Measurements from ENCODE around the gene AKR7A3. TPM values are rescaled to one million over a fixed set of nuclear protein-coding genes. Genes with fewer than 3 reads are reported as not detected.

The AKR7A3 gene
- total and polyA plus RNA-seq, 10 of the 15 experiments (the other 5 are each of a cell fraction or from before 2014, with no cell fraction given): 0.10 to 1.1 (median 0.25) TPM; not detected in 2

DNA sequence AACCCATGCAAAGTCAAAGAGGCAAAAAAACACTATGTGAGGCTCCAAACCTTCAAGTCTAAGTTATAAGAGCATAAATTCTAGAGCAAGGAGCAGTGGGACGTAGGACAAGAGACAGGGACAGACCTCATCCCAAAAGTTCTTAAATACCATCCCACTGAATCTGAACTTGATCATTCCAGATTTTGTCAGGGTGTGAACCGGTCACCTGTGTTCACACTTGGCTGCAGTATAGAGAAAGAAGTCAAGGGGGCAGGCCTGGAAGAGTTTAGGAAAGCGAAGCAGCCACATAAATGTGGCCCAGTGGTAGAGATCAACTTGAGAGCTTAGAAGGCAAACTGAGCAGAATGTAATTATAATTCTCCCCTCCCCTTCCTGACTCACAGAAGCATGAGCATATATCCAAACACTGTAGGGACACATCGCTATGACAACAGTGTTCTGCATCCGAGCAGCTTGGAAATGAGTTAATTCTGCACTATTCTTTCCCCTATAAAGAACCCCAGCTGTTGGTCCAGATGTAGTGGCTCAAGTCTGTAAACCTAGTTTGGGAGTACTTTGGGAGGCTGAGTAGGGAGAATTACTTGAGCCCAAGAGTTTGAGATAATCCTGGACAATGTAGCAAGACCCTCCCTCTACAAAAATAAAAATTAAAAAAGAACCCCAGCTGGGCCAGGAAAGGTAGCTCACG lies 20.7 kb upstream of the AKR7A3 start (continued):
- no peak for TF ChIP-seq ZBTB4 (CRISPR knock-in tag; IDR thresholded peaks at IDR 0.05)
- no peak for TF ChIP-seq IRF3 (IDR thresholded peaks at IDR 0.05)

DNA sequence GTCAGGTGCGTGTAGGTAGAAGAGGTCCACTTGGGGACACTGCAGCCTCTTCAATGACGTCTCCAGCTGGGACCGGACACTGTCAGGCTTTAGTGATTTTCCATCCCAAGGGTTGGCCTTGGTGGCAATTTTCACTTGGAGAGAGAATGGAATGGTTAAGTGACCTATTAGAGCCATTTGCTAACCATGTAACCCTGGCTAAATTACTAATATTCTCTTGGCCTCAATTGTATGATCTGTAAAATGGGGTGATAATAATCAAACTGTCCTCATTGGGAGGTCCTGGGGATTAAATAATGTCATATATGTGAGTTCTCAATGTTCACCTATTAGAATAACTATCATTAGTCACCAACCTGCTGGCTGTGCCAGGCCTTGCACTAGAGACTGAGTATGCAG lies 19.9 kb upstream of the AKR7A3 start:
- Histone ChIP-seq H3K4me3 (no peak overlapping the region), H4K20me1 (ENCODE audit: control insufficient read depth, insufficient read depth) (no peaks in the 10 kb centered on the region; the same call in 1 of the 2 replicates), H3K27me3 (replicated peaks in 1 of 2; ENCODE audit: control insufficient read depth in 2 of 2, insufficient read depth in 2 of 2, low read length in 1 of 2) (no peaks in the 10 kb centered on the region), H3K4me2 (ENCODE audit: control insufficient read depth, insufficient read depth) (no peak overlapping the region), H3K9me3 (replicated peaks; ENCODE audit: control insufficient read depth, insufficient read depth, low read length) (no peaks in the 10 kb centered on the region), H3K9ac (ENCODE audit: control insufficient read depth, insufficient read depth, low read length) (no peak overlapping the region), H3K79me2 (ENCODE audit: control insufficient read depth, insufficient read depth, low read length) (peaks cover 19% of the 10 kb centered on the region), H3K4me1 (ENCODE audit: control insufficient read depth, insufficient read depth, low read length) (peaks cover 9% of the 10 kb centered on the region), H2AFZ (ENCODE audit: control insufficient read depth, low read depth, low read length) (no peak overlapping the region), H3K27ac (ENCODE audit: control insufficient read depth, insufficient read depth) (no peak overlapping the region), H3K36me3 (ENCODE audit: control insufficient read depth in 2 of 2, insufficient read depth in 2 of 2, low read length in 1 of 2) (peaks cover 0 to 8% of the 10 kb centered on the region in 2 experiments; a peak in 2 of 4 replicates)
- 81% methylated on average over 3 of the region's 3 CpGs for WGBS (ENCODE audit: insufficient coverage, insufficient replicate concordance, low lambda C conversion rate, missing lambda C conversion rate)
- no peak for DNase-seq (ENCODE audit: low read depth, low spot score)
- no peak for TF ChIP-seq EED (IDR thresholded peaks at IDR 0.05; ENCODE audit: low read depth)
- no peak for TF ChIP-seq WRNIP1 (IDR thresholded peaks at IDR 0.05; ENCODE audit: borderline replicate concordance, low read depth, low read length)
- no peak for TF ChIP-seq YBX1 (IDR thresholded peaks at IDR 0.05)
- no peak for TF ChIP-seq BCLAF1 (IDR thresholded peaks at IDR 0.05)
- TF ChIP-seq ZNF24 (IDR thresholded peaks at IDR 0.05): no peak
- no peak for TF ChIP-seq DPF2 (IDR thresholded peaks at IDR 0.05)
- TF ChIP-seq ZBTB4 (CRISPR knock-in tag; IDR thresholded peaks at IDR 0.05): no peak
- TF ChIP-seq PML (IDR thresholded peaks at IDR 0.05; ENCODE audit: low read length): no peak
- TF ChIP-seq HDAC2 (IDR thresholded peaks at IDR 0.05): no peak
- CTCF ChIA-PET: interaction anchor here (1.2 kb wide), 1 partner anchor 214 kb away, joined by 3 read pairs; no protein-coding TSS in a partner anchor
- no peak for ATAC-seq
- SMC1A ChIA-PET (ENCODE audit: uncharacterized antibody, unreplicated experiment): no interaction called here
- RAD21 ChIA-PET (ENCODE audit: unreplicated experiment): no interaction called here
- in situ Hi-C loops (cut with MboI): no loop called here
- FAIRE-seq: no peak
- BruUV-seq (replicated peaks): no TSS peak
- POLR2A ChIA-PET: interaction anchor here (0.6 kb wide), 1 partner anchor 290 kb away, joined by 3 read pairs; no protein-coding TSS in a partner anchor
- intact Hi-C loops (cut with micrococcal nuclease; ENCODE audit: unreplicated experiment): no loop called here

Data from GM12878 (cell line).